T-helper 22 cell (primary cell): ENCODE measurements around the gene MAGI1.
"Not testable (repeated sequence)": the region's sequence is repeated elsewhere in the genome, so short reads cannot be mapped to it uniquely, and the experiment has no call there.

ENCODE experiments used
- DNase-seq: peaks from one replicate; pipeline ENCODE4 v3.0.0-alpha.2; 2020; ENCODE audit warnings: low read depth

The MAGI1 gene

DNA sequence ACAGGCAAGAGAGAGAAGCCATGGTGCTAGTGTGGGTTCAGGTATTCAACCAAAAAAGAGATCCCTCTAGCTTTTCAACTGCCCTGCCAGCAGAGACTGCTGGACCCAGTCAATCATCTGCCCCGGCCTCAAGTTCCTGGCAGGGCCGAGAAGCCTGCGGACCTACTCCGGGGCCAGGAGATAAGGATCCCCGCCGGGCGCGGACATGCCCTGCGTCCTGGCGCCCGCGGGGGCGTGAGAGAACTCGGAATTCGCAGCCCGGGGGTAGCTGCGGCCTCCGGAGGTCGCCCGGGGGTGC is 821 bp upstream of the MAGI1 start:
- no peak for DNase-seq

DNA sequence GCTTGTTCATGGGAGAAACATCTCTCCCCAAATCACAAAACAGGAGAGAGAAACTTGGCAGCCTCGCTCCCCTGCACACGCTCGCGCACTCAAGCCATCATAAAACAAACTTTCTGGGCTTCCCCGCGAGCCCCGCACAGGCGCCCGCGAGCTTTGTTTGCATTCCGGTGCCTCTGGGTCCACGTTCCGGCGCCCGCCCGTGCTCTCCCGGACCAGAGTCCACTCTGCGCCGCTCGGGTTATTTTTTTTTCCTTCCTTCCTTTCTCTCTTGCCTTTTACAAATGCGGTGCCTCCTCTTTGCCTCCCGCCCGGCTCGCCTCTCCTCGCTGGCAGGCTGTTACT is 363 bp downstream of the MAGI1 start:
- DNase-seq = no peak

DNA sequence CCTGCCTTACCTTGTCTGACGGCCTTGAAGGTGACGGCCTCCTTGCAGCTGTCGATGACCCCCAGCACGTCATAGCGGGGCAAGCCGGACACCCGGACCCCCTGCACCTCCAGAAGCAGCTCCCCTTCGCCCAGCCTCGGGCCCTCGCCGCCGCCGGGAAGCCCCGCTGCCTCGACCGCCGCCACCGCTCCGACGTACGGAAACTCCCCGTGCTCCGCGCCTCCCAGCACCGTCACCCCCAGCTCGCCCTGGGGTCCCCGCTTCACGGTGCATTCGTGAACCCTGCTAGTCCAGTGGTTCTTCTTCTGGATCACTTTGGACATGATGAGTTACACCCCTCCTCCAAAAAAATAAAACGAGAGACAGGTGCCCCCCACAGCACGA is 740 bp downstream of the MAGI1 start:
- no peak for DNase-seq

DNA sequence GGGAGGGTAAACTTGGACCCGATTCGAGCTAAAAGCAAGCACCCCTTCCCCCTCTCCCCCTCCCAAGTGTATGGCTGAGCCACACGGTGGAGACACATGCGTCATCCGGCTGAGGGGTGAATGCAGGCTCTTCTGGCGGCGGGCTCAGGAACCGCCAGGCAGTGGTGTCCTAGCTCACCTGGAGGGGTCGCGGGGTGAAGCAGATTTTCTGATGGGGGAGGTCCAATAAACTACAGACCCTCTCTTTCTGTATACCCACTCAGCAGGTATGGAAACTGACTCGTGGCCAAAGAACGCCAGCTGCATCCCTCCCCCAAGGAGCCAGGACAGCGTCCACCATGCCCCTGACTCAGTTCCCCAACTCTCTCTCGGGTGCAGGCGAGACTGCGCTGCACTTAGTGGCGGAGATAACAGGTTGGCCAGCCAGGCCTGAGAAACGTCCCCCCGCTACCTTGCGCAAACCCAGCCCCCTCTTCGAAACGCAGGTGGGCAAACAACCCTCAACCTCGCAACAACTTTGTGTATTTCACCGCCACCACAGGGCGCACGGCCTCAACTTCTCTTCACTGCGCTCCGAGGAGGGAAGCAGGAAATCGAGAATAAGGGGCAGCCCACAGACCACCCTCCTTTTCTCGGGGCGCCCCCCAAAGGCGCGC is 1.3 kb downstream of the MAGI1 start:
- DNase-seq = no peak

DNA sequence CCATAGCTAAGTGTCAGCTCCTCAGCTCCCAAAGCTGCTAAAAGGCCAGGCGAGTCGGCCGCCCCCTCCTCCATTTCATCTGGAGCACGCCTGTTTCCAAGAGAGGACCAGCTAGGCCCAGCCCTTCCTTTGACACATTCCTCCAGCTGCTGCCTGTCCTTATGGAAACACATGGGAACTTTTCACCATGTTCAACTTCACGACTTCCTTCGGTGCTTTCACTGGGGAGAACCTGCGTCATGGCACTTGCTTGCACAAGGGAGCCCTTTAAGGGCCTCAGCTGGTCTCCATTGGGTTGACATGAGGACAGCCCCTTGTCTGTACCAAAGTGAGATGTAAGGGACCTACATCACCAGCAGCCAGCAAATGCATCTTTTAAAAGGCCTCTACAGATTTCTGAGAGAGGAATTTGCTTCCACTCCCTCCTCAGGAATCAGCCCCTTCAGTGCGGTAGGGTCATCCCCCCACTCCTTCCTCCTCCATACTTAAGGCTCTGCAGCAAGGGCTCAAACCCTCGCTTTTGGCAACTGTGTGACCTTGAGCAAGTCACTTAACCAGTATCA is 2.1 kb downstream of the MAGI1 start:
- no peak for DNase-seq

DNA sequence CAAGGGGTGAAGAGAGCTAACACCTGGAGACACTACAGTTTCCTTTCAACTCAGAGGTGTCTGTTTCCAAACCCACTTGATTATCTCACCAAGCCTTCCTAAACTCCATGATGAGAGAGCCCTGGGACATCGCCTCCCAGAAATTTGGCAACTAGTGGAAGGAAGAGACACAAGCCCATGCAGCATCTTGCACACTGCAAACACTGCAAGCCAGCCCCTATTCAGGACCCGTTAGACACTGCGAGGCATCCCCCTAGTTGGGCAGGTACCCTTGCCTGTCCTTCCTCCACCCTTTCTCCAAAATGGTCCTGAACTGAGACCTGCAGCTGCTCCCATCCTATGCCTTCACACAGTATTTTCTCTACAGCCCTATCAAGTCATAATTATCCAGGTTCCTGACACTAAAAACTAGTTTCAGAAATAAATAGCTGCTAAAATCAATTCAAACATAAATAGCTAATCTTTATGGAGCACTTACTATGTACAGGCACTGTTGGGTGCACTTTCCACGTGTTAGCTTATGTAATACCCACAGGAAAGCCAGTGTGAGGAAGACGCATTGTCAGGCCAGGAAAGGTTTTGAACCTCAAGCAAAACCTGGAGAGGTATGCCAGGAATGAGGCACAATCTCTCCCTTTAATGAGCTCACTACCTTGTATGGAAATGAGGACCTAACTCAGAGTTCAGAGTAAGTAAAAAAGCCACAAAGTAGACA is 2.8 kb downstream of the MAGI1 start:
- no peak for DNase-seq

DNA sequence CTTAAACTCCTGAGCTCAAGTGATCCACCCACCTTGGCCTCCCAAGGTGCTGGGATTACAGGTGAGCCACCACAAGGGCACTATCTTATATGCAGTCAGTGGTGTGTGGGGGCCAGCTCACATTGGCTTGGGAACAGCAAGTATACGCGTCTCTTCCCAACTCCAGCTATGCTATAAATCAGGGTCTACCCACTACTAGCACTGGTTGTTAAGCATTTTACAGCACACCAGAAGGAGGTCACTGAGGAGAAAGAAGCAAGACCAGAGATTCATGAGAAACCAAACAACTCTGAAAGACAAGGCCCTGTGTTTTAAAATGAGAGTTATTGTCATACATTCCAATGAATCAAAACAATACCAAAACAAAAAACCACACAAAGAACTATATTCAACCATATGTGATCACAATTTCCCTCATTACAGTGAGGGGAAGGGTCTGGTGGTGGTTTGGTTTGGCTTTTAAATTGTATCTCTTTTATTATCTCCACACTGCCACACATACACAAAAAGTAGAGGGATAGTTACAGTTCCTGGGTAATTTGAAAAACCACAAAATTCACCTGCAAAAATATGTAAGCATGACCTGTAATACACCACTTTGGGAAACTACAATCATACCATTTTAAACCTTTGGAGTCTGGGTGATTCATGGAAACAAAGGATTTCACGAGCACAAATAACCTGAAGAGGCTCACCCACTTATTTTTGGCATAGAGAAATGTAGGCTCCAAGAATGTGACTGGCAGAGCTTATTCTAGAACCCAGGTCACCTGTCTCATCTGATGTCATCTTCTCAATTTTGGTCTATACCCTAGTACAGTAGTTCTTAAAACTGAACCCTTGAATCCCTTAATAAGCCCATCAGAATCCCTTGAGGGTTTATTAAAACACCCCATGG is 5.2 kb downstream of the MAGI1 start:
- no peak for DNase-seq

DNA sequence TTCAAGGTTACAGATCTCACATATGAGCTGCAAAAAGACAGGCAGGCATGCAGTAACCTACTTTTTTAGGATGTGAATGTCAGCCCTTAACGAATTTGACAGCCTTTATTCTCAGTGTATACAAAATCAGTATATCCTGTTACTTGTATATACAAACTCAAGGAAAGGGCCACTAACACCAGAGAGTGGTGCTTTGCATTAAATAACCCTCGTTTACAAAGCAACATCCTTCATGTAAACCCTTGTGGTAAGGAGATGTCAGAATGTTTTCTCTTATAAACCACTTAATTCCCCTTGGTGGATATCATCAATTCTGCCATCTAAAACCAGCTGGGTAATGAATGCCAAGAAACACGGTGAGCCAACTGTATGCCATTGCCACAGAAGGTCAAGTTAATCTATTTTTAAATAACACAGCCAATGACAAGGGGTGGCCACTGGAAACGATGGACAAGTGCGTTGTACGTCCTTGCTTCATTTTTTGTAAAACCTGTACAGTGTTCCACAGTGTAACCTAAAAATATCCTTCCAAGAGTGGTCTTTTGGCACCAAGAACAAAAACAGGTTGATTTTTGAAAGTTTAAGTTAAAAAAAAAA is 7.5 kb downstream of the MAGI1 start:
- no peak for DNase-seq

DNA sequence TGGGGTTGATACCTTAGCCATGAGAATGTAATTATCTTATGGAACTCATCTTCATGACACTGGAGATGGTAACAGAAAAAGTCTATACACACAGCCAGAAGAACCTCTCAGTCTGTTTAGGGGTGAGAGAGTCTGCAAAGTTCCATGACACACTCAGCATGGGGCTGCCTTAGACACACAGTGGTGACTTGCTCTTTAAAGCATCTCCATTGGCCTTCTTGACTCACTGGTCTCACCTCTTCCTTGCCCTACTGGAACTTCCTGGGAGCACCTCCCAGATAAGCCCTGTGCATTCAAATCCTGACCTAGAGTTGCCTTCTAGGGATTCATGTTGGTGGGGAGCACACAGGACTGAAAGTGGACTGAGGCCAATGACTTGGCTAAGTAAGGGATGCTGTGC is 9.3 kb downstream of the MAGI1 start:
- no peak for DNase-seq

DNA sequence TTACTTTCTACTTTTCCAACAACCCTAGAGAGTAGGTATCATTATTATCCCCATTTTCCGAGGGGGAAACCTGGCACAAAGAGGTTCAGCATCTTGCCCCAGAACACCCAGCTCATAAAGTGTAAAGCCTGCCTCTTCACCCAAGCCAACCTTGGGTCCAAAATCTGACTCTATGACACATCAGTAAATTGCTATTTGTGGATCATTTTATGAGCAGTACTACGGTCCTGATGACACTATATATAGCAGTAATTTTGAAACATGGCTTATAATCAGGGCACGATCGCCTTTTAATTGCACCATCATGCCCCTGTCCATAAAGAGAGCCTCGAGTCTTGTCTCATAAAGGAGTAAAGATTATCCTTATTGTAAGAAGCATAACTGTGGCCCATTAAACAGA is 9.7 kb downstream of the MAGI1 start:
- no peak for DNase-seq

DNA sequence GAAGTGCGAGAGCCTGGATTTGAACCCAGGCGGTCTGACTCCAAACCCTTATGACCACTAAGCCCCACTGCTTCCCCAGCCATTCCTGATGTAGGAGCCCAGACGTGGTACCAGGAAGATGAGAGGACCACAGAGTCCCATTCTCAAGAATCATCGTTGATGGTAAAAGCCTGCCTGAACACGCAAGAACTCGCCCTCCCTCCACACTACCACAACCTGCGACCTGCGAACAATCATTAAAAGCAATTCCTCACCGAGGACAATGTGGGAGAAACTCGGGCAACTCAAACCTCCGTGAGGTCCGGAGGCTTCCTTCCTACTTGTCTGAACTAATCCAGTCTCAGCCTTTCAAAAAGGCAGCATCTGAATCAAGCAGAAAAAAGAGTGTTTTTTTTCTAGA is 10.3 kb downstream of the MAGI1 start:
- DNase-seq = no peak

DNA sequence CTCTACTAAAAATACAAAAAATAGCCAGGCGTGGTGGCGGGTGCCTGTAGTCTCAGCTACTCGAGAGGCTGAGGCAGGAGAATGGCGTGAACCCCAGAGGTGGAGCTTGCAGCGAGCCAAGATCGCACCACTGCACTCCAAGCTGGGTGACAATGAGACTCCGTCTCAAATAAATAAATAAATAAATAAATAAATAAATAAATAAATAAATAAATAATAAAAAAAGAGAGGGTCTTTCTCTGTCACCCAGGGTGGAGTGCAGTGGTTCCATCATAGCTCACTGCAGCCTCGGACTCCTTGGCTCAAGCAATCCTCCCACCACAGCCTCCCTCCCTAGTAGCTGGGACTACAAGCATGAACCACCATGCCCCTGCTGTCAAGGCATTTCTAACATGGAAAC is 11.6 kb downstream of the MAGI1 start:
- not testable (repeated sequence) for DNase-seq

DNA sequence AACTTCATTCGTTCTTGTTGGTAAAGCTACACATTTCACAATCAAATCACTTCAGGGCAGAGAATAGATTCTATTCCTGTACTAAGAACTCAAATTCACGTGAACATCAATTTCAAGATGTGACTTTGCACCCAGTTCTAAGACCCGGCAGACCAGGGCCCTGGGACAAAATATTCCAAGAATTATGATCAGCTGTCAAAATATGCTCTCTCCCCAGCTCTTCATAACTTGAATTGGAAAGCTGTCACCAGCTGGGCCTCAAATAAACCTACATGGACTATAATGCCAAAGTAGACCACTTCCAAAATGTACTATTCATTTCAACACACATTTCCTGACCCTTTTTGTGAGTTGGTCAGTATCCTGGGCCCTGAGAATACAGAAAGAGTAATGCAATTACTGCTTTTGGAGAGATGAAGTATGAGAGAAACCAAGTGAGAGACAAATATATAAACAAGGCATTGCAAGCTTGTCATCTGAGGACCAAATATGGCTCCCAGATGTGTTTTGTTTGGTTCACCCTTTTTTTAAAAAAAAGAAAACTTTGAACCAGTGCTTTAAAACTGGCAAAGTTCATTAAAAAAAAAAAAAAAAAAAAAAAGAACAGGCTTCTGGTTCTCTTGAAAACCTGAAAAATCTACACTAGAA is 14.9 kb downstream of the MAGI1 start:
- DNase-seq = no peak

DNA sequence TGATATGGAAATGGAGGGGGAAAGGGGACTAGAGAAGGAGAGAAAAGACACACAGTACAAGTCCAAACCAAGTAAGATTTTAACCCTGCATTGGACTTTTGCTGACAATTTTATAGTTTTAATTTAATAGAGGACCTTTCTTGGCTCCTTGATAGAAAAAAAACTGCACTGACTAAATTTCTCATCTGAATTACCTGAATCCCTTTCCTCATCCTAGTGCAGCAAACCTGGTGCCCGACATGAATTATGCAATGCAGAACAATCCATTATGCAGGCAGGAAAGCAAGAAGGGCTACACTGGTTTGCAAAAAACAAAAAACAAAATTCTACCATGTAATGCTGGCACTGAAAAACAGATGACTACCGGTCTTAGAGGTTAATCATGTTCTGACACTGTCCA is 15.5 kb downstream of the MAGI1 start:
- no peak for DNase-seq

DNA sequence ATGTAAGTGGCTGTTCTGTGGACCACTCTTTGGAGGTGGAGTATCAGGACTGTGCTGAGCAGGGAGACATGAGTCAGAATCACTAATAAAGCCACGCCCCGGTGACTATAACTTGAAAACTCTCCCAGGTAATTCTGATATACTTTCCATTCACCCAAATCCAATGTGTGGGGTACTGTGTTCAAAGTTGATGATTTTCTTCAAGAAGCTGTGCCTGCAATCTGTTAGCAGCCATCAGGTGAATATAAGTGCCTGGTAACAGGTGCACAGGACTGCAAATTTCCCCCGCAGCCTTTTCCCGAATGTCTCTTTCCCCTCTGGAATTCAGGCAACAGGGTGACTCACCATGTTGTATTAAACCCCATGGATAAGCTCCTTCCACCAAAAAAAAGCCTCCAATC is 17.0 kb downstream of the MAGI1 start:
- DNase-seq = no peak

DNA sequence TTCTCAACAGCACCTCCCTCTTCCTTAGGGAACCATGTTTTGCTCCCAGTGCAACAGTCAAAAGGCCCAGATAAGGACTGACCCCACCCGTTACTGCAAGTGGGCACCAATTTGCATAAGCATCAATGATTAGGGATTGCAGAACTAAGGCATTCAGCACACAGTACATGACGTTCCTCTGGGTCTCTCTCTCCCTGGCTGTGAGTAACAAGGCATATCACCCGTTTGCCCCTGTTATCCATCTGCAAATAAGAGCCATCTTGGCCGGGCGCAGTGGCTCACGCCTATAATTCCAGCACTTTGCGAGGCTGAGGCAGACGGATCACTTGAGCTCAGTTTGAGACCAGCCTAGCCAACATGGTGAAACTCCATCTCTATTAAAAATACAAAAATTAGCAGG is 18.8 kb downstream of the MAGI1 start:
- DNase-seq = no peak

DNA sequence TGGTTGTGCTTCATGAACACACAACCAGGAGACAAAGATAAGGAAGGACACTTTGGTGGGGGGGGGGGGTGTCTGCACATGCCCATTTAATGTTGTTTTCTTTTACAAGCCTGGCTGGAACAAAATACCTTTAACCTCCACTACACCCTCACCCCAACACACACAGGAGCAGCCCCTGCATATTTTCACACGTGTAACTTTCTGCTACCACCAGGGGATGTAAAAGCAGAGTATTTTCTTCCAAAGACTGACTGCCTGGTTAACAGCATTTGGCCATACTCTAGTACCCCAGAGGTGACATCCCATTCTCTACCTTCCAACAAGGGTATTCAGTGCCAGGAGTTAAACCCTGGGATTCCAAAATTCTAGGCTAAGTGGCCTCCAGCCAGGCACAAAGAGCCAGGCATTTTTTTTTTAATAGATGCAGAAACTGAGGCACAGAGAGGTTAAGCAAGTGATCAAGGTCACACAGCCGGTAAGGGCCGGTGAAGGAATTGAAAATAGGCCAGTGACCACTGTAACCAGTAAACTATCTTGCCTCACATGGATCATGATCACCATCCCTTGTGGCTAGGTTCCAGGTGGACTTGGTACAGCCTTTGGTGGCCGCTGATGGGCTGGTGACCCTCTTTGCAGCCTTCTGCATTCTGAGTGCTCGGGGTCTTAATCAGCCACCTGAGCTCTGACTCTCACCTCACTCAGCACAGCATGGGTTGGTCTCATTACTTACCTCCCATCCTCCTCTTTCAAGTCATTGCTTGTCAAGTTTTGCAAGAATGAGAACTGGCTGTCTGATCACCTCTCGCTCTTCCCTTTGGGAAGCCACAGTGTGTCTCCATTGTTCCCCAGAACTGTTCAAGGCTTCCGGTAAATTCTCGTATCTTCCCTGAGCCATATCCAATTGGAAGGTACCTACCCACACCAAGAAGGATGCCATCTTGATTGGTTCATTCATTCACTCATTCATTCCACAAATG is 20.4 kb downstream of the MAGI1 start:
- DNase-seq = no peak

DNA sequence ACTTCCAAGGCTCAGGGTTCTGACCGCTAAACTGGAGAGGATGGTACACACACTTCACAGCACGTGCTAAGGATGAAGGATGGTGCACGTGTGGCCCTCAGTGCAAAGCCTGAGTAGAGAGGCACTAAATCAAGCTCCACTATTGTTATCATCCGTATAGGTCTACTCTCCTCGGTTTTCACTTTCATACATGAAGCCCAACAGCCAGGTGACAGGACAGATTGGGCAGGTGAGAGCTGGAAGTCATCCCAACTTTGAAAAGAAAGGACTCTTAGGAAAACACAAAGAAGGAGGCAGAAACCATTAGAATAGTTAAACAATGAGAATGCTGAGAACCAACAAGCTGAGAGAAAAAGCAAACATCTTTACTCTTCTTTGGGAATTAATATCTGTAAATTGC is 21.1 kb downstream of the MAGI1 start:
- DNase-seq = no peak

DNA sequence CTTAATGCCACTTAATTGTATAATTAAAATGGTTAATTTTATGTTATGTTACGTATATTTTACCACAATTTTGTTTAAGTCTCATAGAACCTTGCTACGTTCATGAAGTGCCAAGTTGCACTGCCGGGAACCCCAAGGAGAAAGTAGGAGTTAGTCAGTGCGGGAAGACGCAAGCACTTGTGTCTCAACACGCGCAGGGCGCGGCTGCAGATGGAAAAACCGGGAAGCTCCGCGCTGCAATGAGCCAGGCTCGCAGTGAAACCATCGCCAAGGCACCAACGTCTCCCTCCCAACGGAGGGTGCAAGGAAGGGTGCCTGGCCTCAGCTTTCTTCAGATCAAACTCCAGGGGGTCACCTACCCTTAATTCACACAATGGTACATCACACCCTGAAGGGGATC is 21.6 kb downstream of the MAGI1 start:
- DNase-seq = no peak

DNA sequence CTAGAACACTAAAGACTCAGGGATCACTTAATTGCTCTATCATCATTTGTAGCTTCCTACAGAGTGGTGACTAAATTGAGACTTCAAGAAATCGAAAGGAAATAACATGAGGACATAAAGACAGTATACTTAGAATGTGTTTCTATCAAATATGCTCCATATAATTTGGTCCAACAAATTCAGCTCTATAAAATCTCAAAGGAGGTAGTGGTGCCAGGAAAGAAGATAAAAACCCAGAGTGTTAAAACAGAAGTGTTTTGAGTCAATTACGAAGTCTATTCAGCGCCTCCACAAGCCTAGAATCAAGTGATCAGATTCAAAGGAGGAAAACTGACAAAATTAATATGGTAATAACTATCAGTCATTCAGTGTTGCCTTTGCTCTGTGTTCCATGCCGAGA is 22.9 kb downstream of the MAGI1 start:
- no peak for DNase-seq

DNA sequence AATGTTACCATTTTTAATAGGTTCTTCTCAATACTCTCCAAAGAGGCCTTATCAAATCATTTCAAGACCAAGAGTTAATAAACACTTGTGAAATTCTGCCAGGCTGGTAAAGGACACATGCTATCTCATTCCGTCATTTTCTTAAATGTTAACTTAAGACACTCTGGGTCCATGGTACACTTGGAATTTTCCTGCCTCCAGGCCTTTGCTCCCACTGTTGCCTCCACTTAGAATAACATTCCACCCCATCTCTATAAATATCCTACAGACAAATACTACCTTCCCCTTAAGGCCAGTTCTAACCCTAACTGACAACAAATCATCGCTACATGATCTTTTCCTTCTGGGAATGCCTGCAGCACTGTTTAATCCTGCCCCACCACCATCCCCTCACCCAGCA is 24.1 kb downstream of the MAGI1 start:
- DNase-seq = no peak
